ENCODE measurements around the gene PPFIA2. TPM values are rescaled to one million over a fixed set of nuclear protein-coding genes. Genes with fewer than 3 reads are reported as not detected.

Gene PPFIA2
- polyA plus RNA-seq, 3 donors, result not detected

DNA sequence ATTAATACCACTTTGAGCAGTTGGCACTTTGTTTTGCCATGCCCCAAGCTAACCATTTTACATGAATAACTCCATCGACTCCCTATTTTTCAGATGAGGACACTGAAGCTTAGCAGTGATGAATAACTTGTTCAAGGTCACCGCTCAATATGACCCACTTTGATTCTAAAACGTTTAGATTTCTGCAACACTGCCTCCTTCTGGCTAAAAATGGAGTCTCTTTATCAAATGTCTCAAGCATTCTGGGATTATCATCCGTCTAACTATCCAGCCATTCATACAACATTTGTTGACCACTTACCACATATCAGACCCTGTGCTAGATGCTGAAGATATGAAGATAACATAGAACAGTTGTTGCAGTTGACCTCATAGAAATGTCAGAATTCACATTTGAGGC is 298.0 kb downstream of the PPFIA2 start:
- no peaks in the 10 kb centered on the region for H3K79me2 ChIP-seq (ENCODE audit: insufficient read depth, low read length)
- 74% methylated on average over 2 of the region's 4 CpGs for WGBS (ENCODE audit: insufficient coverage)
- Mint-ChIP-seq H3K27ac (no peak overlapping the region), H3K9me3 (no peaks in the 10 kb centered on the region), H3K36me3 (no peaks in the 10 kb centered on the region), H3K4me1 (no peaks in the 10 kb centered on the region), H3K4me3 (no peak overlapping the region), H3K27me3 (ENCODE audit: low read depth in 3 of 3) (peaks cover 0 to 2% (median 0%) of the 10 kb centered on the region in 3 donors)
- H3K27ac ChIP-seq (ENCODE audit: low read depth in 1 of 2, low read length in 2 of 2), result no peak overlapping the region
- TF ChIP-seq, protein P1, sequence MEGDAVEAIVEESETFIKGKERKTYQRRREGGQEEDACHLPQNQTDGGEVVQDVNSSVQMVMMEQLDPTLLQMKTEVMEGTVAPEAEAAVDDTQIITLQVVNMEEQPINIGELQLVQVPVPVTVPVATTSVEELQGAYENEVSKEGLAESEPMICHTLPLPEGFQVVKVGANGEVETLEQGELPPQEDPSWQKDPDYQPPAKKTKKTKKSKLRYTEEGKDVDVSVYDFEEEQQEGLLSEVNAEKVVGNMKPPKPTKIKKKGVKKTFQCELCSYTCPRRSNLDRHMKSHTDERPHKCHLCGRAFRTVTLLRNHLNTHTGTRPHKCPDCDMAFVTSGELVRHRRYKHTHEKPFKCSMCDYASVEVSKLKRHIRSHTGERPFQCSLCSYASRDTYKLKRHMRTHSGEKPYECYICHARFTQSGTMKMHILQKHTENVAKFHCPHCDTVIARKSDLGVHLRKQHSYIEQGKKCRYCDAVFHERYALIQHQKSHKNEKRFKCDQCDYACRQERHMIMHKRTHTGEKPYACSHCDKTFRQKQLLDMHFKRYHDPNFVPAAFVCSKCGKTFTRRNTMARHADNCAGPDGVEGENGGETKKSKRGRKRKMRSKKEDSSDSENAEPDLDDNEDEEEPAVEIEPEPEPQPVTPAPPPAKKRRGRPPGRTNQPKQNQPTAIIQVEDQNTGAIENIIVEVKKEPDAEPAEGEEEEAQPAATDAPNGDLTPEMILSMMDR (IDR thresholded peaks at IDR 0.05), result peak; percentile 27
- H3K27me3 ChIP-seq (ENCODE audit: control insufficient read depth in 2 of 2, insufficient read depth in 2 of 2, low read length in 2 of 2), result no peaks in the 10 kb centered on the region
- DNase-seq, result no peak
- H3K4me3 ChIP-seq (replicated peaks in 1 of 3; ENCODE audit: low read depth in 2 of 3, low read length in 3 of 3), result no peak overlapping the region
- H3K36me3 ChIP-seq (replicated peaks in 1 of 2; ENCODE audit: control insufficient read depth in 1 of 2, insufficient read depth in 2 of 2, low read length in 2 of 2), result no peaks in the 10 kb centered on the region
- no peaks in the 10 kb centered on the region for H3K9me3 ChIP-seq (replicated peaks in 1 of 2; ENCODE audit: control insufficient read depth in 1 of 2, insufficient read depth in 1 of 2, low read length in 2 of 2)
- no peak overlapping the region for H3K4me2 ChIP-seq (replicated peaks; ENCODE audit: extremely low read depth, low read length, poor library complexity, severe bottlenecking)
- intact Hi-C loops (cut with micrococcal nuclease), result no loop called here
- H4K20me1 ChIP-seq (ENCODE audit: insufficient read depth, low read length), result no peaks in the 10 kb centered on the region
- no peaks in the 10 kb centered on the region for H3K4me1 ChIP-seq (ENCODE audit: control insufficient read depth in 1 of 2, insufficient read depth in 2 of 2, low read length in 2 of 2)
- no peak overlapping the region for H3K9ac ChIP-seq (ENCODE audit: insufficient read depth, low read length, poor library complexity, severe bottlenecking)
- no peak overlapping the region for H2AFZ ChIP-seq (ENCODE audit: insufficient read depth, low read depth, low read length, poor library complexity, severe bottlenecking)

DNA sequence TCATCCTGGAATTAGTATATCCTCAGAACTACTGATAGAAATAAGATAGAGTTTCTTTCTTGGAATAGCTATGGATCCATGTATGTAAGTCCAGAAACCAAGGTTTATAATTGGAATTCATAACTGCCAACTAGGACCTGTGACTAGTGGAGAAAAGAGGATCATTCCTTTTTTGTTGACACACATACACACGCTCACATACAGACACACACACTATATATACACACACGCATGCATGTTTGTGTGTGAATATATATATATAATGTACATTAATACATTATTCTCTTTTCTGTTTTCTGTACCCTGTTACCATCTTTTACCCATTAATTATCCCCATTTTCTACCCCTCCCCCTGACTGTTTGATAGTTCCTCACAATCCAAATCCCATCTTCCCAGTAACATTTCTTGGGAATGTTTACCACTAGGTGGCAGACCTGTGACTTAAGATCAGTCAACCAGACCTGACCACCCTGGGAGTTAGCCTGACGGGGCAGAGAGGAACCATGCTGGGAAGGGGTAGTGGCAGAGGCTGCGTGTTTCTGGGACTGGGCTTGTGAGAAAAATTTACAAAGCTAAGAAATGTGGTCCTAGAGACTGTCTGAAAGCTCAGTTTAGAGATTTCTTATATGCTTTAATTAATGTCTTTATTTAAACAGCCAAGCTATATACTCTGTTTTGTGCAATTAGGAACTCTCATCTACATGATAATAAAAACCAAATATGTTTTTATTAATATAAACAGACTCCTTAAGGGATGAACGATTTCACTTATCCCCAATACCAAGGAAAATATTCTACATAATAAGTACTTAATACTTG is 308.0 kb downstream of the PPFIA2 start:
- Mint-ChIP-seq H3K27me3 (ENCODE audit: low read depth in 3 of 3) (no peaks in the 10 kb centered on the region), H3K9me3 (no peaks in the 10 kb centered on the region), H3K4me1 (no peaks in the 10 kb centered on the region), H3K36me3 (no peaks in the 10 kb centered on the region), H3K27ac (no peak overlapping the region), H3K4me3 (no peak overlapping the region)
- H3K27ac ChIP-seq (ENCODE audit: low read depth in 1 of 2, low read length in 2 of 2), result no peak overlapping the region
- no peaks in the 10 kb centered on the region for H3K4me1 ChIP-seq (ENCODE audit: control insufficient read depth in 1 of 2, insufficient read depth in 2 of 2, low read length in 2 of 2)
- no peak overlapping the region for H2AFZ ChIP-seq (ENCODE audit: insufficient read depth, low read depth, low read length, poor library complexity, severe bottlenecking)
- TF ChIP-seq, protein P1 (IDR thresholded peaks at IDR 0.05), result peak; percentile 31
- no peak overlapping the region for H3K4me2 ChIP-seq (replicated peaks; ENCODE audit: extremely low read depth, low read length, poor library complexity, severe bottlenecking)
- no peaks in the 10 kb centered on the region for H4K20me1 ChIP-seq (ENCODE audit: insufficient read depth, low read length)
- no CpG with 5 or more reads among the region's 5 CpGs for WGBS (ENCODE audit: insufficient coverage)
- peak in 1 of 3 donors; percentile 14 for DNase-seq
- H3K79me2 ChIP-seq (ENCODE audit: insufficient read depth, low read length), result no peaks in the 10 kb centered on the region
- no peak overlapping the region for H3K4me3 ChIP-seq (replicated peaks in 1 of 3; ENCODE audit: low read depth in 2 of 3, low read length in 3 of 3)
- no peaks in the 10 kb centered on the region for H3K27me3 ChIP-seq (ENCODE audit: control insufficient read depth in 2 of 2, insufficient read depth in 2 of 2, low read length in 2 of 2)
- no peaks in the 10 kb centered on the region for H3K36me3 ChIP-seq (replicated peaks in 1 of 2; ENCODE audit: control insufficient read depth in 1 of 2, insufficient read depth in 2 of 2, low read length in 2 of 2)
- H3K9me3 ChIP-seq (replicated peaks in 1 of 2; ENCODE audit: control insufficient read depth in 1 of 2, insufficient read depth in 1 of 2, low read length in 2 of 2), result no peaks in the 10 kb centered on the region
- intact Hi-C loops (cut with micrococcal nuclease), result no loop called here
- no peak overlapping the region for H3K9ac ChIP-seq (ENCODE audit: insufficient read depth, low read length, poor library complexity, severe bottlenecking)

Measured in CD14-positive monocyte (primary cell).